Keratinocyte (primary cell): Measurements from ENCODE around the gene OR9G4. TPM values are rescaled to one million over a fixed set of nuclear protein-coding genes. Genes with fewer than 3 reads are reported as not detected.

Source experiments
- DNase-seq: peaks from one replicate; pipeline ENCODE4 v3.0.0-alpha.2; 2011; ENCODE audit warnings: low read depth, missing footprints, low spot score
- FAIRE-seq: peaks from 2 replicates; lab custom pipeline; 2011; peaks lifted over from hg19 to GRCh38; lab: Jason Lieb, UNC
- H2AFZ ChIP-seq: 2 replicates; pipeline ENCODE4 v1.6.0; 2012; ENCODE audit warnings: low read length, control low read depth, inconsistent platforms; ENCODE audit not compliant: control insufficient read depth
- H3K27ac ChIP-seq: 2 replicates; pipeline ENCODE4 v1.5.1; 2011; ENCODE audit warnings: low read length; ENCODE audit not compliant: control insufficient read depth, insufficient read depth
- H3K27me3 ChIP-seq: 3 replicates; pipeline ENCODE4 v1.6.0; 2011; ENCODE audit warnings: low read length; ENCODE audit not compliant: control insufficient read depth, insufficient read depth; ENCODE audit errors: extremely low read depth
- H3K36me3 ChIP-seq, 2 experiments: 2 replicates in 1 of 2; 3 replicates in 1 of 2; pipeline ENCODE4 v1.5.1; 2011; ENCODE audit warnings: low read length in 2 of 2, mild to moderate bottlenecking in 1 of 2; ENCODE audit not compliant: control insufficient read depth in 2 of 2, insufficient read depth in 2 of 2; ENCODE audit errors: extremely low read depth in 1 of 2
- H3K4me1 ChIP-seq: 3 replicates; pipeline ENCODE4 v1.5.1; 2011; ENCODE audit warnings: low read length; ENCODE audit not compliant: control insufficient read depth, insufficient read depth; ENCODE audit errors: extremely low read depth
- H3K4me2 ChIP-seq: 3 replicates; pipeline ENCODE4 v1.6.0; 2011; ENCODE audit warnings: low read depth, low read length; ENCODE audit not compliant: control insufficient read depth, insufficient read depth; ENCODE audit errors: extremely low read depth
- H3K4me3 ChIP-seq, 3 experiments: fragments of 200-600 bp in 1 of 3; sonication (generic) in 1 of 3; 2 replicates in 2 of 3; 3 replicates in 1 of 3; pipeline ENCODE4 v1.5.1; 2011 to 2016; ENCODE audit warnings: low read length in 3 of 3, mild to moderate bottlenecking in 3 of 3, control low read depth in 2 of 3, inconsistent platforms in 1 of 3, low read depth in 1 of 3, mixed read lengths in 1 of 3, mixed run types in 1 of 3, moderate library complexity in 1 of 3; ENCODE audit not compliant: control insufficient read depth in 2 of 3, insufficient read depth in 2 of 3; ENCODE audit errors: extremely low read depth in 1 of 3
- H3K79me2 ChIP-seq: 2 replicates; pipeline ENCODE4 v1.6.0; 2012; ENCODE audit warnings: low read length; ENCODE audit not compliant: control insufficient read depth, insufficient read depth
- H3K9ac ChIP-seq: 3 replicates; pipeline ENCODE4 v1.6.0; 2011; ENCODE audit warnings: low read length; ENCODE audit not compliant: control insufficient read depth, insufficient read depth; ENCODE audit errors: extremely low read depth
- H3K9me1 ChIP-seq: 3 replicates; pipeline ENCODE4 v1.6.0; 2011; ENCODE audit warnings: low read length; ENCODE audit not compliant: control insufficient read depth, insufficient read depth; ENCODE audit errors: extremely low read depth
- H3K9me3 ChIP-seq: 2 replicates; pipeline ENCODE4 v1.5.1; 2012; ENCODE audit warnings: low read depth, low read length; ENCODE audit not compliant: control insufficient read depth
- H4K20me1 ChIP-seq: 3 replicates; pipeline ENCODE4 v1.6.0; 2011; ENCODE audit warnings: low read length; ENCODE audit not compliant: control insufficient read depth, insufficient read depth; ENCODE audit errors: extremely low read depth
- EZH2 ChIP-seq: IDR thresholded peaks from one replicate; pipeline ENCODE4 v1.6.1; 2012; ENCODE audit warnings: inconsistent platforms, mild to moderate bottlenecking, low read length, moderate library complexity
- dilution Hi-C: fragments of 300-500 bp; cut with MboI; formaldehyde crosslinking; loops from one replicate; pipeline ENCODE4 v1.7.0; 2020; ENCODE audit warnings: low sequenced_read_pairs; ENCODE audit not compliant: extremely low pct_ligation_motif_present
- polyA plus RNA-seq, 5 experiments: library from polyadenylated mRNA; depleted of rRNA in 3 of 5; stranded (reverse) in 3 of 5; stranded (forward) in 1 of 5; unstranded in 1 of 5; fragments of >200 nt; gene quantifications; 1 replicate in 1 of 5; 2 replicates in 3 of 5; 3 replicates in 1 of 5; pipeline versions ENCODE4 v1.2.1 to v1.2.3, GENCODE V29; 2011 to 2012; ENCODE audit warnings: missing spikeins in 2 of 5, low read depth in 1 of 5, low replicate concordance in 1 of 5
- TF ChIP-seq, protein P1 (sequence below), 3 experiments: IDR thresholded peaks in 1 of 3; conservative IDR thresholded peaks in 1 of 3; optimal IDR thresholded peaks in 1 of 3; 2 replicates in 2 of 3; 3 replicates in 1 of 3; pipeline versions ENCODE3 to v1.5.1; 2011; ENCODE audit warnings: low read length in 3 of 3, mild to moderate bottlenecking in 3 of 3, moderate library complexity in 2 of 3, control low read depth in 1 of 3, inconsistent platforms in 1 of 3; ENCODE audit not compliant: insufficient read depth in 2 of 3; ENCODE audit errors: extremely low read depth in 1 of 3

OR9G4 gene
- polyA plus RNA-seq, 1 donor (not counting 4 experiments of a cell fraction or from before 2014, with no cell fraction given): not detected

DNA sequence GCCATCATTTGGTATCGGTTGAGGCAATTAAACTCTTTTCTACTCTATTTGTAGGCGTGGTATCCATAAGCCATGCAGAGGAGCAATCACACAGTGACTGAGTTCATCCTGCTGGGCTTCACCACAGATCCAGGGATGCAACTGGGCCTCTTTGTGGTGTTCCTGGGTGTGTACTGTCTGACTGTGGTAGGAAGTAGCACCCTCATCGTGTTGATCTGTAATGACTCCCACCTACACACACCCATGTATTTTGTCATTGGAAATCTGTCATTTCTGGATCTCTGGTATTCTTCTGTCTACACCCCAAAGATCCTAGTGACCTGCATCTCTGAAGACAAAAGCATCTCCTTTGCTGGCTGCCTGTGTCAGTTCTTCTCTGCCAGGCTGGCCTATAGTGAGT is 8.4 kb downstream of the OR9G4 start:
- Histone ChIP-seq H3K9me1 (no peaks in the 10 kb centered on the region), H3K79me2 (no peaks in the 10 kb centered on the region), H4K20me1 (no peaks in the 10 kb centered on the region), H3K4me1 (no peaks in the 10 kb centered on the region), H3K9me3 (no peaks in the 10 kb centered on the region), H3K27me3 (no peaks in the 10 kb centered on the region), H3K27ac (no peak overlapping the region), H3K9ac (no peak overlapping the region), H3K36me3 (no peaks in the 10 kb centered on the region), H3K4me3 (no peak overlapping the region), H2AFZ (no peak overlapping the region), H3K4me2 (no peak overlapping the region)
- dilution Hi-C loops: no loop called here
- no peak for TF ChIP-seq EZH2
- FAIRE-seq (peak; percentile 51), DNase-seq (no peak)

DNA sequence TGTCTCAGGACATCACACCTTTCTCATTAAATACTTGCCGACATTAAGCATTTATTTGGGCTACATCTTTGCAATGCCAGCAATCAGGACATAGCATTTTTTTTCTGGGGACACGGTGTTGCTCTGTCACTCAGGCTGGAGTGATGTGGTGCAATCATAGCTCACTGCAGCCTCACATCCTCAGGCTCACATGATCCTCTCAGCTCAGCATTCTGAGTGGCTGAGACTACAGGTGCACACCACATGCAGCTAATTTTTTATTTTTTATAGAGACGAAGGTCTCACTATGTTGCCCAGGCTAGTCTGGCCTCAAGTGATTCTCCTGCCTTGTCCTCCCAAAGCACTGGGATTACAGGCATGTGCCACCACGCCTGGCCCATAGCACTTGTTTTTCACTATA is 28.0 kb downstream of the OR9G4 start:
- Histone ChIP-seq H4K20me1 (no peaks in the 10 kb centered on the region), H3K36me3 (no peaks in the 10 kb centered on the region), H3K27ac (no peak overlapping the region), H3K4me2 (no peak overlapping the region), H3K9me3 (no peaks in the 10 kb centered on the region), H3K27me3 (no peaks in the 10 kb centered on the region), H2AFZ (no peak overlapping the region), H3K9me1 (no peaks in the 10 kb centered on the region), H3K4me1 (no peaks in the 10 kb centered on the region), H3K4me3 (no peak overlapping the region), H3K9ac (no peak overlapping the region), H3K79me2 (no peaks in the 10 kb centered on the region)
- dilution Hi-C loops: no loop called here
- no peak for FAIRE-seq
- TF ChIP-seq EZH2: no peak
- TF ChIP-seq, protein P1, sequence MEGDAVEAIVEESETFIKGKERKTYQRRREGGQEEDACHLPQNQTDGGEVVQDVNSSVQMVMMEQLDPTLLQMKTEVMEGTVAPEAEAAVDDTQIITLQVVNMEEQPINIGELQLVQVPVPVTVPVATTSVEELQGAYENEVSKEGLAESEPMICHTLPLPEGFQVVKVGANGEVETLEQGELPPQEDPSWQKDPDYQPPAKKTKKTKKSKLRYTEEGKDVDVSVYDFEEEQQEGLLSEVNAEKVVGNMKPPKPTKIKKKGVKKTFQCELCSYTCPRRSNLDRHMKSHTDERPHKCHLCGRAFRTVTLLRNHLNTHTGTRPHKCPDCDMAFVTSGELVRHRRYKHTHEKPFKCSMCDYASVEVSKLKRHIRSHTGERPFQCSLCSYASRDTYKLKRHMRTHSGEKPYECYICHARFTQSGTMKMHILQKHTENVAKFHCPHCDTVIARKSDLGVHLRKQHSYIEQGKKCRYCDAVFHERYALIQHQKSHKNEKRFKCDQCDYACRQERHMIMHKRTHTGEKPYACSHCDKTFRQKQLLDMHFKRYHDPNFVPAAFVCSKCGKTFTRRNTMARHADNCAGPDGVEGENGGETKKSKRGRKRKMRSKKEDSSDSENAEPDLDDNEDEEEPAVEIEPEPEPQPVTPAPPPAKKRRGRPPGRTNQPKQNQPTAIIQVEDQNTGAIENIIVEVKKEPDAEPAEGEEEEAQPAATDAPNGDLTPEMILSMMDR (optimal IDR thresholded peaks at IDR 0.05 in 1 of 3, IDR thresholded peaks at IDR 0.05 in 1 of 3, conservative IDR thresholded peaks at IDR 0.05 in 1 of 3; ENCODE audit: extremely low read depth in 1 of 3, insufficient read depth in 2 of 3, low read length in 3 of 3): no peak
- DNase-seq: no peak

DNA sequence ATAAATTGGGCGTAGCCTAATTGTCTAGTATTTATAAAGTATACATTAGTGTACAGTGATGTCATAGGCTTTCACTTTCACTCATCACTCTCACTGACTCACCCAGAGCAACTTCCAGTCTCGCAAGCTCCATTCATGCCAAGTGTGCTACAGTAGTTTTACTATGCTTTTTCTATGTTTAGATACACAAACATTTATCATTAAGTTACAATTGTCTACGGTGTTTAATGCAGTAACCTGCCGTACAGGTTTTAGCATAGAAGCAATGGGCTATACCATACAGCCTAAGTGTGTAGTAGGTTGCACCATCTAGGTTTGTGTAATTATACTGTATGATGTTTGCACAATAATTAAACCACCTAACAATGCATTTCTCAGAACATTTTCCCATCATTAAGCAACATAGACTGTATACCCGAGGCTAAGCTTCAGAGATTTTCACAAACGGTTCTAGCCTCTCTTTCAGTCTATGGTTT is 32.1 kb downstream of the OR9G4 start:
- TF ChIP-seq, protein P1 (optimal IDR thresholded peaks at IDR 0.05 in 1 of 3, IDR thresholded peaks at IDR 0.05 in 1 of 3, conservative IDR thresholded peaks at IDR 0.05 in 1 of 3; ENCODE audit: extremely low read depth in 1 of 3, insufficient read depth in 2 of 3, low read length in 3 of 3): no peak
- no peak for TF ChIP-seq EZH2
- H3K79me2 ChIP-seq: no peaks in the 10 kb centered on the region
- no peak for DNase-seq
- H3K4me3 ChIP-seq: no peak overlapping the region
- H3K27ac ChIP-seq: no peak overlapping the region
- H3K27me3 ChIP-seq: no peaks in the 10 kb centered on the region
- FAIRE-seq: no peak
- no peak overlapping the region for H3K9ac ChIP-seq
- no peaks in the 10 kb centered on the region for H3K4me1 ChIP-seq
- H4K20me1 ChIP-seq: no peaks in the 10 kb centered on the region
- no peak overlapping the region for H2AFZ ChIP-seq
- H3K36me3 ChIP-seq: no peaks in the 10 kb centered on the region
- dilution Hi-C loops: no loop called here
- no peak overlapping the region for H3K4me2 ChIP-seq
- H3K9me1 ChIP-seq: no peaks in the 10 kb centered on the region
- H3K9me3 ChIP-seq: no peaks in the 10 kb centered on the region
